SK-N-SH treated with all-trans-retinoic acid at 6 μM for 48 hours (cell line): ENCODE measurements around the gene PTTG1.

Experiments used
- ATAC-seq: fragments of 200-7000 bp; cut with Tn5 transposase; 3 replicates; pipeline ENCODE4 v1.9.1; 2020; ENCODE audit warnings: mild to moderate bottlenecking, moderate library complexity
- ARNTL ChIP-seq: fragments of 450-650 bp; formaldehyde crosslinking; IDR thresholded peaks from 2 replicates; pipeline ENCODE4 v1.5.0; 2020; ENCODE audit warnings: low read depth, mild to moderate bottlenecking, moderate library complexity, borderline replicate concordance
- BACH2 ChIP-seq: fragments of 250-450 bp; sonication (Bioruptor Pico); IDR thresholded peaks from 2 replicates; pipeline ENCODE4 v1.9.0; 2021; ENCODE audit warnings: mild to moderate bottlenecking, borderline replicate concordance
- ESRRG ChIP-seq: fragments of 250-450 bp; sonication (Bioruptor Pico); IDR thresholded peaks from 2 replicates; pipeline ENCODE4 v1.6.1; 2021; ENCODE audit warnings: mild to moderate bottlenecking
- GLIS3 ChIP-seq: fragments of 250-450 bp; sonication (Bioruptor Pico); IDR thresholded peaks from 2 replicates; pipeline ENCODE4 v1.5.0; 2020; ENCODE audit warnings: mild to moderate bottlenecking, moderate library complexity
- ISL1 ChIP-seq: fragments of 250-450 bp; sonication (Bioruptor Pico); IDR thresholded peaks from 2 replicates; pipeline ENCODE4 v2.1.2; 2022; ENCODE audit warnings: mild to moderate bottlenecking, moderate library complexity
- OSR1 ChIP-seq: fragments of 250-450 bp; sonication (Bioruptor Pico); IDR thresholded peaks from 2 replicates; pipeline ENCODE4 v1.8.0; 2022; ENCODE audit warnings: moderate library complexity, mild to moderate bottlenecking, inconsistent platforms
- PPARA ChIP-seq: fragments of 250-450 bp; sonication (Bioruptor Pico); IDR thresholded peaks from 2 replicates; pipeline ENCODE4 v1.5.0; 2020; ENCODE audit warnings: mild to moderate bottlenecking, borderline replicate concordance
- RARB ChIP-seq: fragments of 250-450 bp; sonication (Bioruptor Pico); IDR thresholded peaks from 2 replicates; pipeline ENCODE4 v1.8.0; 2021; ENCODE audit warnings: mild to moderate bottlenecking, moderate library complexity
- SNAI2 ChIP-seq: fragments of 250-450 bp; sonication (Bioruptor Pico); IDR thresholded peaks from 2 replicates; pipeline ENCODE4 v1.5.0; 2020; ENCODE audit warnings: mild to moderate bottlenecking, moderate library complexity
- TCF4 ChIP-seq: fragments of 250-450 bp; sonication (Bioruptor Pico); IDR thresholded peaks from 2 replicates; pipeline ENCODE4 v1.8.0; 2021; ENCODE audit warnings: mild to moderate bottlenecking, moderate library complexity, borderline replicate concordance
- TOX ChIP-seq: fragments of 250-450 bp; sonication (Bioruptor Pico); IDR thresholded peaks from 2 replicates; pipeline ENCODE4 v1.8.0; 2021; ENCODE audit warnings: mild to moderate bottlenecking, moderate library complexity, borderline replicate concordance
- ZC3H10 ChIP-seq: fragments of 250-450 bp; sonication (Bioruptor Pico); IDR thresholded peaks from 2 replicates; pipeline ENCODE4 v1.5.1; 2021; ENCODE audit warnings: mild to moderate bottlenecking, moderate library complexity
- ZFP3 ChIP-seq: fragments of 250-450 bp; sonication (Bioruptor Pico); IDR thresholded peaks from 2 replicates; pipeline ENCODE4 v1.5.0; 2020; ENCODE audit warnings: mild to moderate bottlenecking, moderate library complexity
- ZFP30 ChIP-seq: fragments of 450-650 bp; formaldehyde crosslinking; IDR thresholded peaks from 2 replicates; pipeline ENCODE4 v1.5.0; 2022; ENCODE audit warnings: mild to moderate bottlenecking, moderate library complexity
- ZNF70 ChIP-seq: fragments of 450-650 bp; formaldehyde crosslinking; IDR thresholded peaks from 2 replicates; pipeline ENCODE4 v1.5.0; 2020; ENCODE audit warnings: mild to moderate bottlenecking, moderate library complexity
- ZNF8 ChIP-seq: fragments of 450-650 bp; formaldehyde crosslinking; IDR thresholded peaks from 2 replicates; pipeline ENCODE4 v1.5.0; 2020; ENCODE audit warnings: mild to moderate bottlenecking, moderate library complexity
- TF ChIP-seq, protein P1 (sequence below): fragments of 250-450 bp; sonication (Bioruptor Pico); IDR thresholded peaks from 2 replicates; pipeline ENCODE4 v1.5.1; 2020; ENCODE audit warnings: low read depth, mild to moderate bottlenecking, moderate library complexity
- TF ChIP-seq, protein P2 (sequence below): fragments of 250-450 bp; sonication (Bioruptor Pico); IDR thresholded peaks from 2 replicates; pipeline ENCODE4 v1.5.0; 2020; ENCODE audit warnings: mild to moderate bottlenecking, moderate library complexity
- TF ChIP-seq, protein P3 (sequence below): fragments of 250-450 bp; sonication (Bioruptor Pico); IDR thresholded peaks from 2 replicates; pipeline ENCODE4 v1.8.0; 2021; ENCODE audit warnings: low read depth, mild to moderate bottlenecking, moderate library complexity, borderline replicate concordance
- TF ChIP-seq, protein P4 (sequence below): fragments of 250-450 bp; sonication (Bioruptor Pico); IDR thresholded peaks from 2 replicates; pipeline ENCODE4 v1.8.0; 2020; ENCODE audit warnings: mild to moderate bottlenecking, moderate library complexity, borderline replicate concordance
- TF ChIP-seq, protein P5 (sequence below): fragments of 250-450 bp; sonication (Bioruptor Pico); IDR thresholded peaks from 2 replicates; pipeline ENCODE4 v1.5.1; 2021; ENCODE audit warnings: mild to moderate bottlenecking, moderate library complexity

PTTG1 gene

DNA sequence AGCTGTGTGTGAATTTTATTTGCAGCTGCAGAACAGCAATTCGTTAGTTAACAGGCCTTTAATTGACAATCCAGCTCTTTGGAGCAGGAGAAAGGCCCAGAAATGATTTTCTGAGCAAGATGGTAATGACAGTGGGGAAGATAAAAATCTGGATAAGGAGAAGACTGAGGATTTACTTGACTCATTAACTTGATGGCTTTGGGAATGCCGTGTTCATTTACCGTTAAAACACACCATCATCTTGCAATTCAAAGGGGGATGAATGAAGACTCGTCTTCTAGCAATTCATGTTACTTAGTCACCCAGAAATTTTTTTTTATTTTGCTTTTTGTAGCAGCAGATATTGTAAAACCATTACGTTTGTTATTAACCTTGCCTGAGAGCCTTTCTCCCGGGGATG, 52.0 kb downstream of the PTTG1 start:
- no peak for ATAC-seq
- no peak for TF ChIP-seq ESRRG (CRISPR knock-in tag)
- TF ChIP-seq, protein P1, sequence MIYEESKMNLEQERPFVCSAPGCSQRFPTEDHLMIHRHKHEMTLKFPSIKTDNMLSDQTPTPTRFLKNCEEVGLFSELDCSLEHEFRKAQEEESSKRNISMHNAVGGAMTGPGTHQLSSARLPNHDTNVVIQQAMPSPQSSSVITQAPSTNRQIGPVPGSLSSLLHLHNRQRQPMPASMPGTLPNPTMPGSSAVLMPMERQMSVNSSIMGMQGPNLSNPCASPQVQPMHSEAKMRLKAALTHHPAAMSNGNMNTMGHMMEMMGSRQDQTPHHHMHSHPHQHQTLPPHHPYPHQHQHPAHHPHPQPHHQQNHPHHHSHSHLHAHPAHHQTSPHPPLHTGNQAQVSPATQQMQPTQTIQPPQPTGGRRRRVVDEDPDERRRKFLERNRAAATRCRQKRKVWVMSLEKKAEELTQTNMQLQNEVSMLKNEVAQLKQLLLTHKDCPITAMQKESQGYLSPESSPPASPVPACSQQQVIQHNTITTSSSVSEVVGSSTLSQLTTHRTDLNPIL (CRISPR knock-in tag): no peak
- TF ChIP-seq, protein P2, sequence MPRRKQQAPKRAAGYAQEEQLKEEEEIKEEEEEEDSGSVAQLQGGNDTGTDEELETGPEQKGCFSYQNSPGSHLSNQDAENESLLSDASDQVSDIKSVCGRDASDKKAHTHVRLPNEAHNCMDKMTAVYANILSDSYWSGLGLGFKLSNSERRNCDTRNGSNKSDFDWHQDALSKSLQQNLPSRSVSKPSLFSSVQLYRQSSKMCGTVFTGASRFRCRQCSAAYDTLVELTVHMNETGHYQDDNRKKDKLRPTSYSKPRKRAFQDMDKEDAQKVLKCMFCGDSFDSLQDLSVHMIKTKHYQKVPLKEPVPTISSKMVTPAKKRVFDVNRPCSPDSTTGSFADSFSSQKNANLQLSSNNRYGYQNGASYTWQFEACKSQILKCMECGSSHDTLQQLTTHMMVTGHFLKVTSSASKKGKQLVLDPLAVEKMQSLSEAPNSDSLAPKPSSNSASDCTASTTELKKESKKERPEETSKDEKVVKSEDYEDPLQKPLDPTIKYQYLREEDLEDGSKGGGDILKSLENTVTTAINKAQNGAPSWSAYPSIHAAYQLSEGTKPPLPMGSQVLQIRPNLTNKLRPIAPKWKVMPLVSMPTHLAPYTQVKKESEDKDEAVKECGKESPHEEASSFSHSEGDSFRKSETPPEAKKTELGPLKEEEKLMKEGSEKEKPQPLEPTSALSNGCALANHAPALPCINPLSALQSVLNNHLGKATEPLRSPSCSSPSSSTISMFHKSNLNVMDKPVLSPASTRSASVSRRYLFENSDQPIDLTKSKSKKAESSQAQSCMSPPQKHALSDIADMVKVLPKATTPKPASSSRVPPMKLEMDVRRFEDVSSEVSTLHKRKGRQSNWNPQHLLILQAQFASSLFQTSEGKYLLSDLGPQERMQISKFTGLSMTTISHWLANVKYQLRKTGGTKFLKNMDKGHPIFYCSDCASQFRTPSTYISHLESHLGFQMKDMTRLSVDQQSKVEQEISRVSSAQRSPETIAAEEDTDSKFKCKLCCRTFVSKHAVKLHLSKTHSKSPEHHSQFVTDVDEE (CRISPR knock-in tag): no peak
- TF ChIP-seq ZFP30 (CRISPR knock-in tag): no peak
- TF ChIP-seq RARB (CRISPR knock-in tag): no peak
- no peak for TF ChIP-seq OSR1 (CRISPR knock-in tag)
- no peak for TF ChIP-seq ZNF70
- TF ChIP-seq ISL1 (CRISPR knock-in tag): no peak
- TF ChIP-seq ZNF8 (CRISPR knock-in tag): no peak
- TF ChIP-seq, protein P3, sequence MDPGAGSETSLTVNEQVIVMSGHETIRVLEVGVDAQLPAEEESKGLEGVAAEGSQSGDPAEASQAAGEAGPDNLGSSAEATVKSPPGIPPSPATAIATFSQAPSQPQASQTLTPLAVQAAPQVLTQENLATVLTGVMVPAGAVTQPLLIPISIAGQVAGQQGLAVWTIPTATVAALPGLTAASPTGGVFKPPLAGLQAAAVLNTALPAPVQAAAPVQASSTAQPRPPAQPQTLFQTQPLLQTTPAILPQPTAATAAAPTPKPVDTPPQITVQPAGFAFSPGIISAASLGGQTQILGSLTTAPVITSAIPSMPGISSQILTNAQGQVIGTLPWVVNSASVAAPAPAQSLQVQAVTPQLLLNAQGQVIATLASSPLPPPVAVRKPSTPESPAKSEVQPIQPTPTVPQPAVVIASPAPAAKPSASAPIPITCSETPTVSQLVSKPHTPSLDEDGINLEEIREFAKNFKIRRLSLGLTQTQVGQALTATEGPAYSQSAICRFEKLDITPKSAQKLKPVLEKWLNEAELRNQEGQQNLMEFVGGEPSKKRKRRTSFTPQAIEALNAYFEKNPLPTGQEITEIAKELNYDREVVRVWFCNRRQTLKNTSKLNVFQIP: no peak

DNA sequence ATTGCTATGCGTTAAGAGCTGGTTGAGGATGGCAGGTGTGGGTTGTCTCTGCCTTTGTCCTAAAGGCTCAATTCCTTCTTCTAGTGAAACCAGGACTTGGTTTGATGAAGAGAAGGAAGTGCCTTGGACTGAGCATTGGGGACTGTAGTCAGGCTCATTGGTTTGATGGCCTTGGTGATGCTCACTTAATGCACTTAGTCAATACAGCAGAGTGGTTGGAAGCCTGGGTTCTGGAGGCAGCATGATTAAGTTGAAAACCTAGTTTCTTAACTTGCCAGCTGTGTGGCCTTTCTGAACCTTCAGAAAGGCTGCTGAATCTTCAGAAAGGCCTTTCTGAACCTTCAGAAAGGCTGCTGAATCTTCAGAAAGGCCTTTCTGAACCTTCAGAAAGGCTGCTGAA, 52.4 kb downstream of the PTTG1 start:
- TF ChIP-seq ZC3H10 (CRISPR knock-in tag) (no peak), ESRRG (CRISPR knock-in tag) (no peak), ZFP3 (no peak), SNAI2 (CRISPR knock-in tag) (no peak), RARB (CRISPR knock-in tag) (no peak), BACH2 (CRISPR knock-in tag) (no peak), PPARA (CRISPR knock-in tag) (no peak), ISL1 (CRISPR knock-in tag) (no peak), ZFP30 (CRISPR knock-in tag) (no peak), TOX (no peak), TCF4 (no peak), GLIS3 (CRISPR knock-in tag) (no peak), OSR1 (CRISPR knock-in tag) (no peak), ZNF70 (no peak), ARNTL (CRISPR knock-in tag) (no peak)
- TF ChIP-seq, protein P4, sequence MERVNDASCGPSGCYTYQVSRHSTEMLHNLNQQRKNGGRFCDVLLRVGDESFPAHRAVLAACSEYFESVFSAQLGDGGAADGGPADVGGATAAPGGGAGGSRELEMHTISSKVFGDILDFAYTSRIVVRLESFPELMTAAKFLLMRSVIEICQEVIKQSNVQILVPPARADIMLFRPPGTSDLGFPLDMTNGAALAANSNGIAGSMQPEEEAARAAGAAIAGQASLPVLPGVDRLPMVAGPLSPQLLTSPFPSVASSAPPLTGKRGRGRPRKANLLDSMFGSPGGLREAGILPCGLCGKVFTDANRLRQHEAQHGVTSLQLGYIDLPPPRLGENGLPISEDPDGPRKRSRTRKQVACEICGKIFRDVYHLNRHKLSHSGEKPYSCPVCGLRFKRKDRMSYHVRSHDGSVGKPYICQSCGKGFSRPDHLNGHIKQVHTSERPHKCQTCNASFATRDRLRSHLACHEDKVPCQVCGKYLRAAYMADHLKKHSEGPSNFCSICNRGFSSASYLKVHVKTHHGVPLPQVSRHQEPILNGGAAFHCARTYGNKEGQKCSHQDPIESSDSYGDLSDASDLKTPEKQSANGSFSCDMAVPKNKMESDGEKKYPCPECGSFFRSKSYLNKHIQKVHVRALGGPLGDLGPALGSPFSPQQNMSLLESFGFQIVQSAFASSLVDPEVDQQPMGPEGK (CRISPR knock-in tag): no peak
- TF ChIP-seq, protein P1 (CRISPR knock-in tag): no peak
- TF ChIP-seq, protein P5, sequence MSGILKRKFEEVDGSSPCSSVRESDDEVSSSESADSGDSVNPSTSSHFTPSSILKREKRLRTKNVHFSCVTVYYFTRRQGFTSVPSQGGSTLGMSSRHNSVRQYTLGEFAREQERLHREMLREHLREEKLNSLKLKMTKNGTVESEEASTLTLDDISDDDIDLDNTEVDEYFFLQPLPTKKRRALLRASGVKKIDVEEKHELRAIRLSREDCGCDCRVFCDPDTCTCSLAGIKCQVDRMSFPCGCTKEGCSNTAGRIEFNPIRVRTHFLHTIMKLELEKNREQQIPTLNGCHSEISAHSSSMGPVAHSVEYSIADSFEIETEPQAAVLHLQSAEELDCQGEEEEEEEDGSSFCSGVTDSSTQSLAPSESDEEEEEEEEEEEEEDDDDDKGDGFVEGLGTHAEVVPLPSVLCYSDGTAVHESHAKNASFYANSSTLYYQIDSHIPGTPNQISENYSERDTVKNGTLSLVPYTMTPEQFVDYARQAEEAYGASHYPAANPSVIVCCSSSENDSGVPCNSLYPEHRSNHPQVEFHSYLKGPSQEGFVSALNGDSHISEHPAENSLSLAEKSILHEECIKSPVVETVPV: no peak
- TF ChIP-seq, protein P3: no peak
- no peak for ATAC-seq
